Tibial artery (tissue), 4 donors: ENCODE data around the gene SENP6.
"Not testable (repeated sequence)": the region's sequence is repeated elsewhere in the genome, so short reads cannot be mapped to it uniquely, and the experiment has no call there.

ENCODE experiments used
- DNase-seq, 2 donors: peaks; one replicate each; pipeline ENCODE4 v3.0.0-alpha.2; 2019
- H3K27ac ChIP-seq, 2 donors: fragments of 200-600 bp; sonication (generic) in 1 of 2; 1 replicate in 1 of 2; 2 replicates in 1 of 2; pipeline ENCODE4 v1.5.1; 2018 to 2019; ENCODE audit warnings: mild to moderate bottlenecking in 1 of 2
- H3K27me3 ChIP-seq, 2 donors: fragments of 200-600 bp; sonication (generic) in 1 of 2; one replicate each; pipeline versions ENCODE4 v1.5.1 to v1.6.0; 2016 to 2019
- H3K36me3 ChIP-seq, 3 donors: fragments of 200-600 bp; sonication (generic) in 2 of 3; one replicate each; pipeline ENCODE4 v1.5.1; 2016 to 2019; ENCODE audit warnings: mild to moderate bottlenecking in 2 of 3
- H3K4me1 ChIP-seq, 4 donors: fragments of 200-600 bp; sonication (generic) in 2 of 4; 1 replicate in 3 of 4; 2 replicates in 1 of 4; pipeline ENCODE4 v1.5.1; 2016 to 2019
- H3K4me3 ChIP-seq, 2 donors: fragments of 200-600 bp; sonication (generic) in 1 of 2; 1 replicate in 1 of 2; 2 replicates in 1 of 2; pipeline ENCODE4 v1.5.1; 2018 to 2019; ENCODE audit warnings: mild to moderate bottlenecking in 2 of 2
- H3K9me3 ChIP-seq, 3 donors: fragments of 200-600 bp; sonication (generic) in 1 of 3; one replicate each; pipeline ENCODE4 v1.5.1; 2016 to 2019
- intact Hi-C: fragments of 100-400 bp; cut with DNase I; formaldehyde crosslinking; loops from one replicate; pipeline ENCODE4 v1.15.0; 2023; ENCODE audit warnings: low total_unique reads
- TF ChIP-seq, protein P1 (sequence below), 2 experiments: fragments of 200-600 bp in 1 of 2; fragments of 450-650 bp in 1 of 2; IDR thresholded peaks; one replicate each; pipeline ENCODE4 v1.5.1; 2017 to 2019; ENCODE audit warnings: antibody characterized with exemption in 2 of 2, mild to moderate bottlenecking in 1 of 2, moderate library complexity in 1 of 2

The SENP6 gene

GRCh38 chr6:75566137-75566767, 35.4 kb upstream of the SENP6 start:
- TF ChIP-seq, protein P1, sequence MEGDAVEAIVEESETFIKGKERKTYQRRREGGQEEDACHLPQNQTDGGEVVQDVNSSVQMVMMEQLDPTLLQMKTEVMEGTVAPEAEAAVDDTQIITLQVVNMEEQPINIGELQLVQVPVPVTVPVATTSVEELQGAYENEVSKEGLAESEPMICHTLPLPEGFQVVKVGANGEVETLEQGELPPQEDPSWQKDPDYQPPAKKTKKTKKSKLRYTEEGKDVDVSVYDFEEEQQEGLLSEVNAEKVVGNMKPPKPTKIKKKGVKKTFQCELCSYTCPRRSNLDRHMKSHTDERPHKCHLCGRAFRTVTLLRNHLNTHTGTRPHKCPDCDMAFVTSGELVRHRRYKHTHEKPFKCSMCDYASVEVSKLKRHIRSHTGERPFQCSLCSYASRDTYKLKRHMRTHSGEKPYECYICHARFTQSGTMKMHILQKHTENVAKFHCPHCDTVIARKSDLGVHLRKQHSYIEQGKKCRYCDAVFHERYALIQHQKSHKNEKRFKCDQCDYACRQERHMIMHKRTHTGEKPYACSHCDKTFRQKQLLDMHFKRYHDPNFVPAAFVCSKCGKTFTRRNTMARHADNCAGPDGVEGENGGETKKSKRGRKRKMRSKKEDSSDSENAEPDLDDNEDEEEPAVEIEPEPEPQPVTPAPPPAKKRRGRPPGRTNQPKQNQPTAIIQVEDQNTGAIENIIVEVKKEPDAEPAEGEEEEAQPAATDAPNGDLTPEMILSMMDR (IDR thresholded peaks at IDR 0.05), result no peak
- Histone ChIP-seq H3K27me3 (no peaks in the 10 kb centered on the region), H3K4me1 (no peaks in the 10 kb centered on the region), H3K9me3 (peaks cover 0 to 6% (median 0%) of the 10 kb centered on the region in 3 donors), H3K27ac (no peak overlapping the region), H3K36me3 (no peaks in the 10 kb centered on the region), H3K4me3 (no peak overlapping the region)
- DNase-seq, result no peak
- intact Hi-C loops, result no loop called here

DNA sequence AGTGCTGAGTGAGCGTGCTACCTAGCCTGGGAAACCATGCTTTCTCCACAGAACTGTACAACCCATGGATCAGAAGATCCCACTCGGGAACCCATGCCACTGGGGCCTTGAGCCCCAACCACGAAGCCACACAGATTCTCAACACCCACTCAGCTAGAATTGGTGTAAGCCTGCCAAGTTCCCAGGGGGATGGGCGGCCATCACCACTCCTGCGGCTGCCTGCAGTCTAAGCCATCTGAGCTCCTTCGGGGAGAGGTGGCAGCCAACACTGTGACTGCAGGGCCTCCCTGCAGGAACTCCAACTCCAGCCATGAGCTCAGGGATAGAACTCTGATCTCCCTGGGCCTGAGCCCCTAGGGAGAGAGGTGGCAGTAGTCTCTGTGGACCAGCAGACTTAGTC, 33.6 kb upstream of the SENP6 start:
- Histone ChIP-seq H3K27me3 (no peaks in the 10 kb centered on the region), H3K4me1 (no peaks in the 10 kb centered on the region), H3K4me3 (no peak overlapping the region), H3K27ac (no peak overlapping the region), H3K36me3 (no peaks in the 10 kb centered on the region), H3K9me3 (peaks cover 0 to 6% (median 0%) of the 10 kb centered on the region in 3 donors)
- intact Hi-C loops, result no loop called here
- TF ChIP-seq, protein P1 (IDR thresholded peaks at IDR 0.05), result no peak
- DNase-seq, result no peak

GRCh38 chr6:75568965-75569364, 32.7 kb upstream of the SENP6 start:
- DNase-seq, result no peak
- TF ChIP-seq, protein P1 (IDR thresholded peaks at IDR 0.05), result no peak
- intact Hi-C loops, result no loop called here
- Histone ChIP-seq H3K4me1 (no peaks in the 10 kb centered on the region), H3K9me3 (peaks cover 0 to 6% (median 0%) of the 10 kb centered on the region in 3 donors), H3K27me3 (no peaks in the 10 kb centered on the region), H3K4me3 (no peak overlapping the region), H3K36me3 (no peaks in the 10 kb centered on the region), H3K27ac (no peak overlapping the region)

DNA sequence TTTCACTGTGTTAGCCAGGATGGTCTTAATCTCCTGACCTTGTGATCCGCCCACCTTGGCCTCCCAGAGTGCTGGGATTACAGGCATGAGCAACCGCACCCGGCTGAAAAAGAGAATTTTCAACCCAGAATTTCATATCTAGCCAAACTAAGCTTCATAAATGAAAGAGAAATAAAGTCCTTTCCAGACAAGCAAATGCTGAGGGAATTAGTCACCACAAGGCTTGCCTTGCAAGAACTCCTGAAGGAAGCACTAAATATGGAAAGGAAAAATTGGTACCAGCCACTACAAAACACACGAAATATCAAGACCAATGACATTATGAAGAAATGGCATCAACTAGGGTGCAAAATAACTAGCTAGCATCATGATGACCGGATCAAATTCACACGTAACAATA, 31.0 kb upstream of the SENP6 start:
- H3K4me3 ChIP-seq, H3K9me3 ChIP-seq, H3K27me3 ChIP-seq, DNase-seq, intact Hi-C loops, H3K4me1 ChIP-seq, H3K36me3 ChIP-seq: not testable (repeated sequence)
- peak overlapping the region in 1 of 2 donors; percentile 63 for H3K27ac ChIP-seq

GRCh38 chr6:75572072-75572471, 29.6 kb upstream of the SENP6 start:
- no peak overlapping the region for H3K27ac ChIP-seq
- no peak overlapping the region for H3K4me3 ChIP-seq
- intact Hi-C loops, result no loop called here
- H3K27me3 ChIP-seq, result no peaks in the 10 kb centered on the region
- no peaks in the 10 kb centered on the region for H3K9me3 ChIP-seq
- H3K4me1 ChIP-seq, result no peaks in the 10 kb centered on the region
- TF ChIP-seq, protein P1 (IDR thresholded peaks at IDR 0.05), result no peak
- H3K36me3 ChIP-seq, result no peaks in the 10 kb centered on the region
- DNase-seq, result no peak

- no peak overlapping the region for H3K4me3 ChIP-seq
- H3K27me3 ChIP-seq, result no peaks in the 10 kb centered on the region
- no peak overlapping the region for H3K27ac ChIP-seq
- intact Hi-C loops, result no loop called here
- no peak for DNase-seq
- no peaks in the 10 kb centered on the region for H3K36me3 ChIP-seq
- H3K4me1 ChIP-seq, result no peaks in the 10 kb centered on the region
- no peaks in the 10 kb centered on the region for H3K9me3 ChIP-seq
- TF ChIP-seq, protein P1 (IDR thresholded peaks at IDR 0.05), result no peak
Measured at GRCh38 chr6:75579951-75580350, 21.7 kb upstream of the SENP6 start.
